Esophagus squamous epithelium (tissue), 5 donors: ENCODE data around the gene HCN1. TPM values are rescaled to one million over a fixed set of nuclear protein-coding genes. Genes with fewer than 3 reads are reported as not detected.
"Not testable (repeated sequence)": the region's sequence is repeated elsewhere in the genome, so short reads cannot be mapped to it uniquely, and the experiment has no call there.

Experiments used
- DNase-seq: peaks from one replicate; lab custom pipeline; 2025; lab: John Stamatoyannopoulos, UW
- H3K27ac ChIP-seq, 4 donors: fragments of 200-600 bp; sonication (generic); one replicate each; pipeline ENCODE4 v1.5.1; 2016 to 2019; ENCODE audit warnings: mild to moderate bottlenecking in 1 of 4
- H3K27me3 ChIP-seq, 4 donors: fragments of 200-600 bp; sonication (generic); 1 replicate in 3 of 4; 2 replicates in 1 of 4; pipeline versions ENCODE4 v1.5.1 to v1.6.0; 2017 to 2021; ENCODE audit warnings: antibody characterized with exemption in 1 of 4
- H3K36me3 ChIP-seq, 3 donors: fragments of 200-600 bp; sonication (generic); one replicate each; pipeline ENCODE4 v1.5.1; 2016 to 2019
- H3K4me1 ChIP-seq, 3 donors: fragments of 200-600 bp; sonication (generic); one replicate each; pipeline ENCODE4 v1.5.1; 2017 to 2019
- H3K4me3 ChIP-seq, 4 donors: fragments of 200-600 bp; sonication (generic); 1 replicate in 3 of 4; 2 replicates in 1 of 4; pipeline ENCODE4 v1.5.1; 2016 to 2019; ENCODE audit warnings: mild to moderate bottlenecking in 2 of 4, moderate library complexity in 1 of 4
- H3K9me3 ChIP-seq, 3 donors: fragments of 200-600 bp; sonication (generic); one replicate each; pipeline ENCODE4 v1.5.1; 2016 to 2019
- CTCF ChIP-seq, 6 experiments: fragments of 450-650 bp in 4 of 6; fragments of 200-600 bp in 2 of 6; sonication (generic) in 2 of 6; IDR thresholded peaks; one replicate each; pipeline ENCODE4 v1.5.1; 2016 to 2019; ENCODE audit warnings: antibody characterized with exemption in 6 of 6, mild to moderate bottlenecking in 4 of 6, moderate library complexity in 4 of 6
- POLR2A ChIP-seq, 4 donors: fragments of 450-650 bp; IDR thresholded peaks; one replicate each; pipeline ENCODE4 v1.6.1; 2017; ENCODE audit warnings: antibody characterized with exemption in 4 of 4, mild to moderate bottlenecking in 4 of 4, moderate library complexity in 3 of 4
- WGBS, 2 donors: methylation state at CpG; one replicate each; pipeline ENCODE4 v1.1.5; 2018; 5-methylcytosine and 5-hydroxymethylcytosine counted together
- intact Hi-C: fragments of 100-400 bp; cut with DNase I; formaldehyde crosslinking; loops from one replicate; pipeline ENCODE4 v1.15.0; 2022
- total RNA-seq, 4 donors: library from RNA; depleted of rRNA; stranded (reverse); fragments of >200 nt; gene quantifications; one replicate each; pipeline ENCODE4 v1.1.0, GENCODE V29; 2016
- donor health status: DM: yes; HTN: yes; CAD: no.

HCN1 gene
- total RNA-seq, 4 donors from 2014 or later = 0.19 TPM; not detected in 3

GRCh38 chr5:45484781-45485180, 211.4 kb downstream of the HCN1 start:
- Histone ChIP-seq H3K36me3 (no peaks in the 10 kb centered on the region), H3K4me3 (no peak overlapping the region), H3K27me3 (no peaks in the 10 kb centered on the region), H3K4me1 (no peaks in the 10 kb centered on the region), H3K27ac (no peak overlapping the region), H3K9me3 (no peaks in the 10 kb centered on the region)
- no peak for DNase-seq
- 74 to 78% methylated on average over 2 of the region's 2 CpGs for WGBS, 2 donors
- intact Hi-C loops = no loop called here
- TF ChIP-seq POLR2A (IDR thresholded peaks at IDR 0.05) = no peak

GRCh38 chr5:45454114-45454513, 242.1 kb downstream of the HCN1 start:
- DNase-seq = no peak
- Histone ChIP-seq H3K9me3 (no peaks in the 10 kb centered on the region), H3K4me1 (no peaks in the 10 kb centered on the region), H3K4me3 (no peak overlapping the region), H3K36me3 (no peaks in the 10 kb centered on the region), H3K27me3 (no peaks in the 10 kb centered on the region), H3K27ac (no peak overlapping the region)
- no peak for TF ChIP-seq POLR2A (IDR thresholded peaks at IDR 0.05)
- TF ChIP-seq CTCF (IDR thresholded peaks at IDR 0.05) = no peak
- WGBS, 2 donors = 50 to 58% methylated on average over 4 of the region's 4 CpGs
- intact Hi-C loops = no loop called here

- intact Hi-C loops, H3K4me1 ChIP-seq, H3K4me3 ChIP-seq, H3K9me3 ChIP-seq, H3K36me3 ChIP-seq, DNase-seq, H3K27me3 ChIP-seq, H3K27ac ChIP-seq: not testable (repeated sequence)
- 89 to 94% methylated on average over 8 to 10 of the region's 15 CpGs for whole genome bisulfite sequencing, 2 donors
Measured at GRCh38 chr5:45444856-45445255, 251.3 kb downstream of the HCN1 start.

DNA sequence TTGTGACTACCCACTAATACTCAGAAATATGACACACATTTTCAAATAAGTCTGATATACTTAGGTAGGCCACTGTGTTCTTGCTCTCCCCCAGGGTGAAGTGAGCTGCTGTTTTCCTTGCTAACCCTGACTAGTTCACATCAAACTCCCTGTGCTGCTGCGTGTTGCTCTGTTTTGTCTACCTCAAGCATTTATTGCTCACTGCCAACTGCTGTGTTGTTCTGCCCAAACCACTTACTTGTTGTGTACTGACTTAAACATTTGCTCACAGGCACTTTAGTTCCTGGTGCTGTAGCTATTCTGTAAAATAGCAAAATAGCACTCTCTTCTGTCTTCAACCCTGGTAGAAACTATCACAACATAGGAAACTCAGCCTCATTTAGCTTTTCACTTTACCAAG, 255.7 kb downstream of the HCN1 start:
- TF ChIP-seq CTCF (IDR thresholded peaks at IDR 0.05) (no peak), POLR2A (IDR thresholded peaks at IDR 0.05) (no peak)

DNA sequence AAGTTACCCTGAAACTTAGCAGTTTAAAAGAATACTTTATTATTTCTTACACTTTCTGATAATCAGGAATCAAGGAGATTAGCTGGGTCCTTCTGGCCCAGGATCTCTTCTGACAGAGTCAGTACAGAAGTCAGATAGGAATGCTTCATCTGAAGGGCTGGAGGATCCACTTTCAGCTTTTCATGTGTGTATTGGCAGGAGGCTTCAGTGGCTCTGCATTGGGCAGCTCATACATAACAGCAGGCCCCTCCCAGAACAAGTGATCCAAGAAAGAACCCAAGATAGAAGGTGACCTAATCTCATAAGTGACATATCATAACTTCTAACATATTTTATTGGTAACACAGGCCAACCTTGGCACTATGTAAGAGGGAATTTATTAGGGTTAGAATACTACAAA, 258.4 kb downstream of the HCN1 start:
- Histone ChIP-seq H3K36me3 (no peaks in the 10 kb centered on the region), H3K9me3 (no peaks in the 10 kb centered on the region), H3K27me3 (no peaks in the 10 kb centered on the region), H3K27ac (no peak overlapping the region), H3K4me1 (no peaks in the 10 kb centered on the region), H3K4me3 (no peak overlapping the region)
- TF ChIP-seq CTCF (IDR thresholded peaks at IDR 0.05) (no peak), POLR2A (IDR thresholded peaks at IDR 0.05) (no peak)
- intact Hi-C loops = no loop called here
- no peak for DNase-seq

More for the DNA sequence above, 255.7 kb downstream of the HCN1 start:
- H3K27ac ChIP-seq = no peak overlapping the region
- H3K9me3 ChIP-seq = no peaks in the 10 kb centered on the region
- intact Hi-C loops = no loop called here
- H3K4me1 ChIP-seq = no peaks in the 10 kb centered on the region
- no peak overlapping the region for H3K4me3 ChIP-seq
- H3K27me3 ChIP-seq = no peaks in the 10 kb centered on the region
- DNase-seq = no peak
- 27 to 67% methylated on average over 1 of the region's 1 CpG for WGBS, 2 donors
- no peaks in the 10 kb centered on the region for H3K36me3 ChIP-seq

GRCh38 chr5:45417285-45417998, 278.7 kb downstream of the HCN1 start:
- Histone ChIP-seq H3K27ac (no peak overlapping the region), H3K4me1 (no peaks in the 10 kb centered on the region), H3K4me3 (no peak overlapping the region), H3K36me3 (no peaks in the 10 kb centered on the region), H3K27me3 (no peaks in the 10 kb centered on the region), H3K9me3 (no peaks in the 10 kb centered on the region)
- TF ChIP-seq CTCF (IDR thresholded peaks at IDR 0.05) (no peak), POLR2A (IDR thresholded peaks at IDR 0.05) (no peak)
- 62 to 73% methylated on average over 2 of the region's 2 CpGs for WGBS, 2 donors
- intact Hi-C loops = no loop called here
- no peak for DNase-seq
